HCT116 (cell line): ENCODE measurements around the gene PDE10A.

ENCODE experiments used
- TF ChIP-seq, protein P1 (sequence below), 3 experiments: fragments of 200-600 bp in 1 of 3; sonication (generic) in 1 of 3; IDR thresholded peaks in 2 of 3; conservative IDR thresholded peaks in 1 of 3; 2 replicates each; pipeline ENCODE4 v1.5.1; 2012 to 2017; ENCODE audit warnings: low read depth in 2 of 3, low read length in 2 of 3, antibody characterized with exemption in 1 of 3, borderline replicate concordance in 1 of 3, control low read depth in 1 of 3, mild to moderate bottlenecking in 1 of 3, mixed read lengths in 1 of 3, mixed run types in 1 of 3, moderate library complexity in 1 of 3; ENCODE audit not compliant: insufficient read depth in 1 of 3
- TF ChIP-seq, protein P2 (sequence below): IDR thresholded peaks from 2 replicates; pipeline ENCODE4 v1.6.1; 2012; ENCODE audit warnings: low read depth

DNA sequence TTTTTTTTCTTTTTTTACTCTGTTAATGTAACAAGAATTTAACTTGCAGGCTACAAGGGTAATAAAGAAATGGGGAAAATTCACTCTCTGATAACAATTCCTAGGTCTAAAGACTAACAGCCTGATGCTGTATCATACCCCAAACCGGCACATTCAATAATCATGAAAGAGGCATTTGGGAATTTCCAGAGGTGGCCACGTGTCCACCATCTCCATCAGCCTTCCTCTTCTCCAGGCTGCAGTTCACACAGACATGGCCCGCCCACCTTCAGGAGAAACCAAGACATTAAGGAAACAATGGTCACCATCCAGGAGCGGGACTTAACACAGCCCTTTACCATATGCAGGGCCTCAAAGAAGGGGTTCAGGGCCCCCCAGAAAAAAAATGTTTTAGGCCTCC, 44.8 kb downstream of the PDE10A start:
- TF ChIP-seq, protein P1, sequence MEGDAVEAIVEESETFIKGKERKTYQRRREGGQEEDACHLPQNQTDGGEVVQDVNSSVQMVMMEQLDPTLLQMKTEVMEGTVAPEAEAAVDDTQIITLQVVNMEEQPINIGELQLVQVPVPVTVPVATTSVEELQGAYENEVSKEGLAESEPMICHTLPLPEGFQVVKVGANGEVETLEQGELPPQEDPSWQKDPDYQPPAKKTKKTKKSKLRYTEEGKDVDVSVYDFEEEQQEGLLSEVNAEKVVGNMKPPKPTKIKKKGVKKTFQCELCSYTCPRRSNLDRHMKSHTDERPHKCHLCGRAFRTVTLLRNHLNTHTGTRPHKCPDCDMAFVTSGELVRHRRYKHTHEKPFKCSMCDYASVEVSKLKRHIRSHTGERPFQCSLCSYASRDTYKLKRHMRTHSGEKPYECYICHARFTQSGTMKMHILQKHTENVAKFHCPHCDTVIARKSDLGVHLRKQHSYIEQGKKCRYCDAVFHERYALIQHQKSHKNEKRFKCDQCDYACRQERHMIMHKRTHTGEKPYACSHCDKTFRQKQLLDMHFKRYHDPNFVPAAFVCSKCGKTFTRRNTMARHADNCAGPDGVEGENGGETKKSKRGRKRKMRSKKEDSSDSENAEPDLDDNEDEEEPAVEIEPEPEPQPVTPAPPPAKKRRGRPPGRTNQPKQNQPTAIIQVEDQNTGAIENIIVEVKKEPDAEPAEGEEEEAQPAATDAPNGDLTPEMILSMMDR (IDR thresholded peaks at IDR 0.05 in 2 of 3, conservative IDR thresholded peaks at IDR 0.05 in 1 of 3; ENCODE audit: borderline replicate concordance in 1 of 3, insufficient read depth in 1 of 3, low read depth in 2 of 3, low read length in 2 of 3) = no peak
- TF ChIP-seq, protein P2, sequence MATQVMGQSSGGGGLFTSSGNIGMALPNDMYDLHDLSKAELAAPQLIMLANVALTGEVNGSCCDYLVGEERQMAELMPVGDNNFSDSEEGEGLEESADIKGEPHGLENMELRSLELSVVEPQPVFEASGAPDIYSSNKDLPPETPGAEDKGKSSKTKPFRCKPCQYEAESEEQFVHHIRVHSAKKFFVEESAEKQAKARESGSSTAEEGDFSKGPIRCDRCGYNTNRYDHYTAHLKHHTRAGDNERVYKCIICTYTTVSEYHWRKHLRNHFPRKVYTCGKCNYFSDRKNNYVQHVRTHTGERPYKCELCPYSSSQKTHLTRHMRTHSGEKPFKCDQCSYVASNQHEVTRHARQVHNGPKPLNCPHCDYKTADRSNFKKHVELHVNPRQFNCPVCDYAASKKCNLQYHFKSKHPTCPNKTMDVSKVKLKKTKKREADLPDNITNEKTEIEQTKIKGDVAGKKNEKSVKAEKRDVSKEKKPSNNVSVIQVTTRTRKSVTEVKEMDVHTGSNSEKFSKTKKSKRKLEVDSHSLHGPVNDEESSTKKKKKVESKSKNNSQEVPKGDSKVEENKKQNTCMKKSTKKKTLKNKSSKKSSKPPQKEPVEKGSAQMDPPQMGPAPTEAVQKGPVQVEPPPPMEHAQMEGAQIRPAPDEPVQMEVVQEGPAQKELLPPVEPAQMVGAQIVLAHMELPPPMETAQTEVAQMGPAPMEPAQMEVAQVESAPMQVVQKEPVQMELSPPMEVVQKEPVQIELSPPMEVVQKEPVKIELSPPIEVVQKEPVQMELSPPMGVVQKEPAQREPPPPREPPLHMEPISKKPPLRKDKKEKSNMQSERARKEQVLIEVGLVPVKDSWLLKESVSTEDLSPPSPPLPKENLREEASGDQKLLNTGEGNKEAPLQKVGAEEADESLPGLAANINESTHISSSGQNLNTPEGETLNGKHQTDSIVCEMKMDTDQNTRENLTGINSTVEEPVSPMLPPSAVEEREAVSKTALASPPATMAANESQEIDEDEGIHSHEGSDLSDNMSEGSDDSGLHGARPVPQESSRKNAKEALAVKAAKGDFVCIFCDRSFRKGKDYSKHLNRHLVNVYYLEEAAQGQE = no peak
